DND-41 (cell line): Measurements from ENCODE around the gene TAF5L.

Source experiments
- CTCF ChIP-seq: IDR thresholded peaks from 2 replicates; pipeline ENCODE4 v1.5.1; 2012; ENCODE audit warnings: borderline replicate concordance, low read length, moderate library complexity, mild to moderate bottlenecking; ENCODE audit not compliant: poor library complexity, severe bottlenecking; ENCODE audit errors: extremely low read depth
- EZH2 ChIP-seq: IDR thresholded peaks from 3 replicates; pipeline ENCODE4 v1.6.1; 2012; ENCODE audit warnings: borderline replicate concordance, low read depth, mild to moderate bottlenecking, moderate library complexity, low read length, inconsistent platforms; ENCODE audit not compliant: severe bottlenecking

DNA sequence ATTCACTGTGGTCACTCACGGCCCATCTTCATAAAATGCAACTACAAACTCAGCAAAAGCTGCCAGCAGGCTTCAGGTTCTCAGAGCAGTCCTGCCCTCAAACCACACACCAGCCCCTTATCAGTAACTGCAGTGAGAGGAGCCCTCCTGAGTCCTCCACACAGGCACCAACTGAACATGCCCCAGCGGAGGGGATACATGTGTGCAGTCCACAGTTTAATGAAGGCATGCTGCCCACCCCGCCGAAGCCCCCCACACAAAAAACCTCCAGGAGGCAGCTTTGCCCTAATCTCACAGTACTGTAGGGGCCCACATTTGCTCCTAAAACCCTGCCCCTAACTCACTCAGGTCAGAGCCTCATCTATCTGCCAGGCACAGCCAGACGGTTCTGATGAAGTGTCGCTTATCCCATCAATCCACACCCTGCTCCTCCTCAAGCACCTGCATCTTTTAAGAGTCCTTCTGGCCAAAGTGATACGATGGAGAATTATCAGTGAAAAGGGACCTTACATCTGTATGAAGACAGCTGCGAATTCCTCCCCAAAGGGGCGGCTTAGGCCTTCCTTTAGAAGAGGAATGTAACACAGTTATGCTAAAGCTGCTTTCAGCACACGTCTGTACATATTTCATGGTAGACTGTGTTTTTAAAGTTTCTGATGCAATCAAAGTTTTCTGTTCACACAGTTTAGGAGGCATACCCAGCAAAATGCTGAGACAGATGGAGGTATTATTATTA lies 70.9 kb downstream of the TAF5L start:
- TF ChIP-seq EZH2 (no peak), CTCF (no peak)
